ENCODE measurements around the gene BTN1A1. TPM values are rescaled to one million over a fixed set of nuclear protein-coding genes. Genes with fewer than 3 reads are reported as not detected.

BTN1A1 gene
- total and polyA plus RNA-seq, 9 of the 15 experiments (the other 6 are each of a cell fraction or from before 2014, with no cell fraction given), result 0.01 to 0.15 (median 0.06) TPM; not detected in 4

- TF ChIP-seq CHAMP1 (IDR thresholded peaks at IDR 0.05) (no peak), ID3 (CRISPR knock-in tag; IDR thresholded peaks at IDR 0.05) (no peak), ID3 (tag; IDR thresholded peaks at IDR 0.05) (no peak), TBL1XR1 (IDR thresholded peaks at IDR 0.05; ENCODE audit: low read length in 2 of 2) (peak in 1 of 2 experiments; percentile 20; a peak in 1 of 4 replicates), ZHX1 (conservative IDR thresholded peaks at IDR 0.05; ENCODE audit: low read length) (no peak), ZBED1 (IDR thresholded peaks at IDR 0.05) (no peak), POU5F1 (IDR thresholded peaks at IDR 0.05; ENCODE audit: borderline replicate concordance, low read depth, low read length, partially characterized antibody) (no peak), KDM4B (IDR thresholded peaks at IDR 0.05; ENCODE audit: borderline replicate concordance in 2 of 2, low read depth in 1 of 2) (no peak), ARHGAP35 (IDR thresholded peaks at IDR 0.05; ENCODE audit: partially characterized antibody) (no peak), ARID3B (CRISPR knock-in tag; IDR thresholded peaks at IDR 0.05; ENCODE audit: borderline replicate concordance) (no peak), CBFA2T3 (IDR thresholded peaks at IDR 0.05) (no peak), SNRNP70 (optimal IDR thresholded peaks at IDR 0.05; ENCODE audit: low read depth, low read length) (no peak), MNT (conservative IDR thresholded peaks at IDR 0.05) (peak in 1 of 2 experiments; percentile 39; a peak in 3 of 4 replicates), DACH1 (IDR thresholded peaks at IDR 0.05; ENCODE audit: partially characterized antibody) (no peak), HDAC3 (IDR thresholded peaks at IDR 0.05; ENCODE audit: borderline replicate concordance, partially characterized antibody) (peak; percentile 63), KAT2B (IDR thresholded peaks at IDR 0.05; ENCODE audit: low read depth, low read length) (no peak), MIER1 (IDR thresholded peaks at IDR 0.05; ENCODE audit: low read depth) (no peak), ZNF445 (CRISPR knock-in tag; IDR thresholded peaks at IDR 0.05; ENCODE audit: low read depth) (no peak), ZNF644 (tag; IDR thresholded peaks at IDR 0.05; ENCODE audit: low read depth) (no peak)
Observed at GRCh38 chr6:26473758-26474438, 26.2 kb upstream of the BTN1A1 start (continued).
